Vagina (tissue), 2 donors: ENCODE data around the gene GDAP2.

ENCODE experiments used
- CTCF ChIP-seq, 3 experiments: fragments of 450-650 bp in 2 of 3; fragments of 200-600 bp in 1 of 3; sonication (generic) in 1 of 3; IDR thresholded peaks; one replicate each; pipeline ENCODE4 v1.5.1; 2017 to 2019; ENCODE audit warnings: antibody characterized with exemption in 3 of 3, mild to moderate bottlenecking in 2 of 3, moderate library complexity in 2 of 3
- POLR2A ChIP-seq, 2 donors: fragments of 450-650 bp; IDR thresholded peaks; one replicate each; pipeline ENCODE4 v1.6.1; 2017; ENCODE audit warnings: antibody characterized with exemption in 2 of 2, mild to moderate bottlenecking in 2 of 2, moderate library complexity in 2 of 2

DNA sequence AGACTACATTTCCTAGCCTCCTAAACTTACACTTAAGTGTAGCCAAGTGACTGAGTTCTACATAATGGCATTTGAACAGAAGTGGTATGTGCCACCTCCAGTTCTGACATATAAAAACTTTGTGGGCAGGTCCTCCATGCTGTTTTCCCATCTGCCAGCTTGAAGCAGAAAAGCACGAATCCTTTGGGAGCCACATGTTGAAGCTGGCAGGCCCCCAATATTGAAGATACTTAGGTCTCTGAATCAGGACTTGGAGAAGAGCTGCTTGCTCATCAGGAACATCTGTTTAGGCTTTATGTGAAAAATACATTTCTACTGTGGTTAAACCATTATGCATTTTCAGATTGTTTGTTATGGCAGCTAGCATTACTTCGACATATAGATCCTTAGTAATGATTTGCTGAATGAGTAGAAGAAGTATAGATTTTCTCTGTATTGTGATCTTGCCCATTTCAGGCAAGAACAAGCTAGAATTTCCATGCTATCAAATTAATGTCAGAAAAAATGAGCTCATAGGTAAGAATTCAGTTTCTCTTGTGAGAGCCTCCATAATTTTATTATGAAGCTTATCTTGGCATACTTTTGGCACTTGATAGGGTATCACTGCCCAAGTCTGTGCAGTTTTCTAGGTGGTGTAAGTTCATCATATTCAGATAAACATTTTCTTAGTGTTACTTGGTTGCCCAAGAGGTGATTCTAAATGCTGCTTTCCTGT lies 68.4 kb downstream of the GDAP2 start:
- no peak for TF ChIP-seq CTCF (IDR thresholded peaks at IDR 0.05)
- TF ChIP-seq POLR2A (IDR thresholded peaks at IDR 0.05): no peak
